MM.1S (cell line): ENCODE measurements around the gene S1PR2.

ENCODE experiments used
- EZH2 ChIP-seq: fragments of 300-600 bp; sonication (generic); optimal IDR thresholded peaks from 2 replicates; pipeline ENCODE3; 2017; ENCODE audit warnings: low read depth, mild to moderate bottlenecking, antibody characterized with exemption, low read length, mixed read lengths
- EZH2phosphoT487 ChIP-seq: fragments of 300-600 bp; sonication (generic); IDR thresholded peaks from 2 replicates; pipeline ENCODE4 v1.6.1; 2018; ENCODE audit warnings: antibody characterized with exemption, low read length
- TF ChIP-seq, protein P1 (sequence below): fragments of 300-600 bp; sonication (generic); IDR thresholded peaks from 2 replicates; pipeline ENCODE4 v1.5.1; 2016; ENCODE audit warnings: antibody characterized with exemption, low read length, mixed read lengths

DNA sequence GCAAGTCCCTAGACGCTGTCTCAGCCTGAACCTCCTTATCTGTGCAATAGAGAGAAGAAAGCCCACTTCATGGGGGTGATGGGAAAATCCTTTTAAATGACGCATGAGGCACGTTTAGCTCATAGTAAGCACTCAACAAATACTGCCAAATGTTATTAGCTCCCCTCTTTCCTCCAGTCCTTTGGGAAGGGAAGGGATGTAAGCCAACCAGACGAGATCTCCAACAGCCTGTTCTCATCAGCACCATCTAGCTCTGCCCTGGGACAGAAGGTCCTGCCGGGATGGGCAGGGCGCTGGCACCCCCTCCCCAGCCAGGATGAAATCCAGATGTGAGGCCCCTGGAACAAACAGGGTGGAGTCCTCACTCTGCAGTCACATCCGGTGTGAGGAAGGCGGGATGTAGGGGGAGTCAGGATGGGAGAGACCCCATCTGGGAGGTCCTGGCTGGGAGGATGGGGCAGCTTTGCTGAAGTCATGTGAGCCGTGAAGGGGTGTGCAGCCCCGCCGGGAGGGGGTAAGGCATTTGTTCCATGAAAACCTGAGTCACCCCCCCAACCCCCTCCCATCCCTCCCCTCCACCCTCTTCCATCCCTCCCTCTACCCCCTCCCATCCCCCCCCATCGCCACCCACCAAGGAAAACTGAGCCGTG, 4.6 kb downstream of the S1PR2 start:
- TF ChIP-seq, protein P1, sequence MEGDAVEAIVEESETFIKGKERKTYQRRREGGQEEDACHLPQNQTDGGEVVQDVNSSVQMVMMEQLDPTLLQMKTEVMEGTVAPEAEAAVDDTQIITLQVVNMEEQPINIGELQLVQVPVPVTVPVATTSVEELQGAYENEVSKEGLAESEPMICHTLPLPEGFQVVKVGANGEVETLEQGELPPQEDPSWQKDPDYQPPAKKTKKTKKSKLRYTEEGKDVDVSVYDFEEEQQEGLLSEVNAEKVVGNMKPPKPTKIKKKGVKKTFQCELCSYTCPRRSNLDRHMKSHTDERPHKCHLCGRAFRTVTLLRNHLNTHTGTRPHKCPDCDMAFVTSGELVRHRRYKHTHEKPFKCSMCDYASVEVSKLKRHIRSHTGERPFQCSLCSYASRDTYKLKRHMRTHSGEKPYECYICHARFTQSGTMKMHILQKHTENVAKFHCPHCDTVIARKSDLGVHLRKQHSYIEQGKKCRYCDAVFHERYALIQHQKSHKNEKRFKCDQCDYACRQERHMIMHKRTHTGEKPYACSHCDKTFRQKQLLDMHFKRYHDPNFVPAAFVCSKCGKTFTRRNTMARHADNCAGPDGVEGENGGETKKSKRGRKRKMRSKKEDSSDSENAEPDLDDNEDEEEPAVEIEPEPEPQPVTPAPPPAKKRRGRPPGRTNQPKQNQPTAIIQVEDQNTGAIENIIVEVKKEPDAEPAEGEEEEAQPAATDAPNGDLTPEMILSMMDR = no peak
- TF ChIP-seq EZH2 (no peak), EZH2phosphoT487 (no peak)
